Measurements from ENCODE around the gene U2AF1L4.

DNA sequence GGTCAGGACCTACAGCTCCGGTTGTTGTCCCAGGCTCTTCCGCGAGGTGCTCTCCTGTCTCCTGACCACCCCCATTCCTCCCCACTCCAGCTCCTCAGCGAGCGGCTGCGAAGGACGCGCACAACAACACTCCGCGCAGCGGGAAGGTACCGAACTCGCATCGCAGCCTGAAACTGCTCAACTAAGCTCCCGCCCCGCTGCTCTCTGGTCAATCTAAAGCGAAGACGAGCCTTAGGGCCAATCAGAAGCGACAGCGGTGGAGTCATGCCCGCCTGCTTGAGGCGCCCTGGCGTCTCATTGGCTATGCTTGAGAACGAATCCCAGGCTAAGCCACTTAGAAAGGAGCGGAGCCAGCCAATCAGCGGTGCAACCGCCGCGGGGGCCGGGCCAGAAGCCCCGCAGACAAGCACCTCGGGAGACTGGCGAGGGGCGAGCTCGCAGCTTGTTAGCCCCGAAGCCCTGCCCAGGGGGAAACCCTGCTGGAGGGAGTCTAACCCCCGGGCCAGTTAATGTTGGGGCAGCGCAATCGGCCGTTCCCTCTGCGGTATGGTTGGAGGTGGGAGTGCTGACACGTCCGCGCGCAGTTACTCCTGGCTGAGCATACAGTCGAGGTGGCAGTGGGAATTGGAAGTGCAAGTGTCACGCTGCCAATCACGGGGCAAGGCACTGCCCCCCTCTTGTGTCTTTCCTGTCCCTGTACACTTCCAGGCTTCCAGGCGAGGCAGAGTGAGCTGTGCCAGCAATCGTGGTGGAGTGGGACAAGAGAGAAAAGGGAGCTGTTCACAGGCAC, 42.8 kb downstream of the U2AF1L4 start:
- TF ChIP-seq, protein P1, sequence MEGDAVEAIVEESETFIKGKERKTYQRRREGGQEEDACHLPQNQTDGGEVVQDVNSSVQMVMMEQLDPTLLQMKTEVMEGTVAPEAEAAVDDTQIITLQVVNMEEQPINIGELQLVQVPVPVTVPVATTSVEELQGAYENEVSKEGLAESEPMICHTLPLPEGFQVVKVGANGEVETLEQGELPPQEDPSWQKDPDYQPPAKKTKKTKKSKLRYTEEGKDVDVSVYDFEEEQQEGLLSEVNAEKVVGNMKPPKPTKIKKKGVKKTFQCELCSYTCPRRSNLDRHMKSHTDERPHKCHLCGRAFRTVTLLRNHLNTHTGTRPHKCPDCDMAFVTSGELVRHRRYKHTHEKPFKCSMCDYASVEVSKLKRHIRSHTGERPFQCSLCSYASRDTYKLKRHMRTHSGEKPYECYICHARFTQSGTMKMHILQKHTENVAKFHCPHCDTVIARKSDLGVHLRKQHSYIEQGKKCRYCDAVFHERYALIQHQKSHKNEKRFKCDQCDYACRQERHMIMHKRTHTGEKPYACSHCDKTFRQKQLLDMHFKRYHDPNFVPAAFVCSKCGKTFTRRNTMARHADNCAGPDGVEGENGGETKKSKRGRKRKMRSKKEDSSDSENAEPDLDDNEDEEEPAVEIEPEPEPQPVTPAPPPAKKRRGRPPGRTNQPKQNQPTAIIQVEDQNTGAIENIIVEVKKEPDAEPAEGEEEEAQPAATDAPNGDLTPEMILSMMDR (IDR thresholded peaks at IDR 0.05), result peak in 1 of 7 experiments; percentile 11
- peak; percentile 58 to 83 (median 72) for TF ChIP-seq POLR2A (IDR thresholded peaks at IDR 0.05)

All from body of pancreas (tissue), 4 donors.